AML-193 (cell line): ENCODE data around the gene CAMK2N1.
"Not testable (repeated sequence)": the region's sequence is repeated elsewhere in the genome, so short reads cannot be mapped to it uniquely, and the experiment has no call there.

Experiments
- DNase-seq, 2 experiments: peaks; one replicate each; lab custom pipeline; 2025; lab: John Stamatoyannopoulos, UW

The CAMK2N1 gene

GRCh38 chr1:20485527-20486456 lies at the start of gene CAMK2N1:
Gene CAMK2N1 (minus strand): TSS chr1:20486210. CDS start chr1:20485379, 831 bp downstream.
- no peak for DNase-seq

GRCh38 chr1:20534659-20535417 lies 48.8 kb upstream of the CAMK2N1 start:
- no peak for DNase-seq

DNA sequence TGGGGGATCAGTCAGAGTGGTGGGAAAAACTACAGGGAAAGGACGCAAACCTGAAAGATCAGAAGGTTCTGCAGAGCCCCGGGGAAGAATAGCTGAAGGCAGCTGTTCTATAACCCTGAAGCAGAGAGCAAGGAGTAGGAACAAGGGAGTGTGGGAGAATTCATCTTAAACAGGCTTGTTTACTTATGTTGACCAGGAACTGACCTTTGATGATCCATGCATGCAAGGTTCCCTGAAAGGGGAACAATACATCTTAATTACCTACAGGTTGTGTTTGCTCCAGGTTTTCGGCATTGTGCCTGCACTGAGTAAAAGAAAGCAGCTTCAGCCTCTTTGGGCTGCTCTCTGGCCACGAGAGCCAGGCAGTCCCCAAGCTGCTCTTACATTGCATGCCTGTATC lies 47.6 kb upstream of the CAMK2N1 start:
- DNase-seq: no peak

DNA sequence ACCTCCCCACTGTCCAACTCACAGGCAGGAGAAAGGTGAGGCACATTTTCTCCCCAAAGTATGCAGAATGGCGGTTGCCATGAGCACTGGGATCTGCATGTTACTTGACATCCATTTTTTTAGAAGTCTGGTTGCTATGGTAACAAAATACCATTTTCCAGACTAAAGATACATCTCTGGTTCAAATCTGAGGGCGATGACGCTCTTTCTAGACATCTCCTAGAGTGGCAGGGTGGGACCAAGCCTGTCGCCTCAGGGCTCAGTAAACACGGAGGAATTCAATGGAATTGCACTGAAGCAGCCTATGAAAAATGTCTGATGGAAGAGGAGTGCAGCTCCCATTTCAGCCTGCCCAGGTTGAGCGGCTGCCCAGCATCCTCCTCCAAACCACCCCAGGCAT lies 44.9 kb upstream of the CAMK2N1 start:
- no peak for DNase-seq

- DNase-seq: no peak
Observed at GRCh38 chr1:20530306-20530705, 44.3 kb upstream of the CAMK2N1 start.

DNA sequence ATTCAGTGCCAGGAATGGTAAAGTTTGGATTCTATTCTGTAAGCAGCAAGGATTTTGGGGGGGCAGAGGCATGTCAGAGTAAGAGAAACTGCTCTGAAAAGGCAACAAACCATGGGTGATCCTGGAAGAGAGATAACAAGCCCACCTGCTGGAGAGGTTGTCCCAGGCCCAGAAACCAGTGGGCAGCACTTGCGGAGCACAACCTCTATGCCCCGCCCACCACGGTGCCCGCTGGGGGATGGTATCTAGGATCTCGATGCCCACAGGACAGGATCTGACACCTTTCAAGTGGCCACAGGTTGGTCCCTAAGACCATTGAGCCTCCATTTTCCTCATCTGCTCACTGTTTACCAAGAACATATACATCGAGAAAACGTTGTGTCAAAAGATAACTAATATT lies 42.2 kb upstream of the CAMK2N1 start:
- no peak for DNase-seq

DNA sequence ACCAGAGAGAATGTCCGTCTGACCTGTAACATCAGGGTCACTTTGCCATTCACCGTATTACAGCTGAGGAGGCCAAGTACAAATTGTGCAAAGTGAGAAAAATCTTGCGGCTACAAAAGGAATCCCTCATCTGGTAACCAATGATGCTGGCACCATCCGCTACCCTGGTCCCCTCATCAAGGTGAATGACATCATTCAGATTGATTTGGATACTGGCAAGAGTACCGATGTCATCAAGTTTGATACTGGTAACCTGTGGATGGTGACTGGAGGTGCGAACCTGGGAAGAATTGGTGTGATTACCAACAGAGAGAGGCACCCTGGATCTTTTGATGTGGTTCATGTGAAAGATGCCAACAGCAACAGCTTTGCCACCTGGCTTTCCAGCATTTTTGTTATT lies 40.3 kb upstream of the CAMK2N1 start:
- DNase-seq: no peak

DNA sequence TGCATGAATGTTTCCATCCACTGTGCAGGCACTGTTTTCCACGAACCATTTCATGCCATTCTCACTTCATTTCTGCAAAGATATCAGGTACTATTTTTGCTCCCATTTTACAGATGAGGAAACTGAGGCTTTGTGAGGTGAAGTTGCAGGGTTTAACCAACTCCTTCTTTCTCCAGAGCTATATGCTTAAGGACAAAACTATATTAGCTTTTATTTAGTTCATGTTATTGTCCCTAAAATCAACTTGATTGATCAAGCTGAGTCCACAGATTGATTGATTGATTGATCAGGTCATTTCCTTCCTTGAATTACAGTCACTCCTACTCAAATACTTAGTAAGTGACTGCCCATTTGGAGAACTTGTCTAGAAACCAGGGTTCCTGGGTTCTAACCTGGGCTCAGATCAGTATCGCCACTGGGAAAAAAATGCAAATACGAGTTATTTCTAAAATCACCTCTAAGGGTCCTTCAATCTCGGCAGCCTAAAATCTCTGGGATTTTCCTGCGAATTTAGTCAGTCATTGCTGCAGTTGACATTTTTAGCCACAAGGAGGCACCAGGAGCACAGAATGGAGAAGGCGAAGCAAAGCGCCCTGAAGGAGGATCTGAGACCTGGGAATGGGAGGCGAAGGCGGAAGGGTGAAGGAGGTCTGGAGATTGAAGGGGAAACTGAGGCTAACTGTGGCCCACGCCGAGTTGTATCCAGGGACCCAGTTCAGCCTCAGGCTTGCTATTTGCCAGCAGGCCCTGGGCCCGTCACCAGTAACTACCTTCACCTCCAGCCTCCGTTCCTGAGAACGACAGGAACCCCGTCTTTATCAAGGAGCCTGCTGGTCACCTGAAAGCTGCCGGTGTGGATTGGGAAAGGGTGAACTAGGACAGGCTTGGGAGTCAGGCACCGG lies 36.2 kb upstream of the CAMK2N1 start:
- DNase-seq: peak; percentile 54 to 61

- not testable (repeated sequence) for DNase-seq
Observed at GRCh38 chr1:20519609-20520262, 33.7 kb upstream of the CAMK2N1 start.

DNA sequence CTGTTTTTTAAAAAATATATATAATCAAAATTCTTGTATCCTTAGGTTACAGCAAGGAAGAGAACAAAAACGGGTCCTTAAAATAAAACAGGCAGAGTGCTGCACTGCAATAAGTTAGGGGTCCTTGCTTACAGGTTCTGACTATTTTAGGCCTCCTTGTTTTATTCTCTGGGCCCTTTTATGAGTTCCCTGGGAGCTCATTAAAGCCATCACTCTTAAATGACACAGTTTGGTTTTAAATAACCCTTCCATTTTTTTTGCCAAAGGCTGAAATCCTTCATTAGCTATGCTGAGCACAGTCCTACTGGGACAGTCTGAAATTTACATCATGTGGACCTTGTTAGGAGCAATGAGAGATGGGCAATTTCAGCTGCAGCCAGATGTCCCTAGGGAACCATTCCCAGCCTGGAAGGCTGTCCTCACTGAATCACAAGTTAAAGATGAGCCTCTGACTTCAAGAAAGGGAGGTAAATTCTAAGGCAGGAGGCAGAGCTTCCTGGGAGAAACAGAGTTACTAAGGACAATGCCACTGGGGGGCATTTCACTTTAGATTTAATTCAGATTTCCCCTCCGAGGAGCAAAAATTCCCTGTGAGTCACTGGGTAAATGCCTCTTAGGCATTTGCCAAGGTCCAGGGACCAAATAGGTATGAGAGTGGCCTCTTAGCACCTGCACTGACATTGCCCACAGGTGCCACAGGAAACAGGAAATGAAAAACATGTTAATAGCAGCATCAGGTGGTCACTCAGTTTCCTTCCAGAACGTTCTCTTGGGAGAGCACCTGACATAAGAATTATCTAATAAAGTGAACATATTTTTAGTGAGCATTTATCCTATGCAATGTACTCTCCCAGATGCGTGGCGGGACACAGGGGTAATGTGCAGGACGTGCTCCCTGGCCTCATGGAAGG lies 25.8 kb upstream of the CAMK2N1 start:
- DNase-seq: no peak

GRCh38 chr1:20508411-20508771 lies 22.4 kb upstream of the CAMK2N1 start:
- DNase-seq: no peak

DNA sequence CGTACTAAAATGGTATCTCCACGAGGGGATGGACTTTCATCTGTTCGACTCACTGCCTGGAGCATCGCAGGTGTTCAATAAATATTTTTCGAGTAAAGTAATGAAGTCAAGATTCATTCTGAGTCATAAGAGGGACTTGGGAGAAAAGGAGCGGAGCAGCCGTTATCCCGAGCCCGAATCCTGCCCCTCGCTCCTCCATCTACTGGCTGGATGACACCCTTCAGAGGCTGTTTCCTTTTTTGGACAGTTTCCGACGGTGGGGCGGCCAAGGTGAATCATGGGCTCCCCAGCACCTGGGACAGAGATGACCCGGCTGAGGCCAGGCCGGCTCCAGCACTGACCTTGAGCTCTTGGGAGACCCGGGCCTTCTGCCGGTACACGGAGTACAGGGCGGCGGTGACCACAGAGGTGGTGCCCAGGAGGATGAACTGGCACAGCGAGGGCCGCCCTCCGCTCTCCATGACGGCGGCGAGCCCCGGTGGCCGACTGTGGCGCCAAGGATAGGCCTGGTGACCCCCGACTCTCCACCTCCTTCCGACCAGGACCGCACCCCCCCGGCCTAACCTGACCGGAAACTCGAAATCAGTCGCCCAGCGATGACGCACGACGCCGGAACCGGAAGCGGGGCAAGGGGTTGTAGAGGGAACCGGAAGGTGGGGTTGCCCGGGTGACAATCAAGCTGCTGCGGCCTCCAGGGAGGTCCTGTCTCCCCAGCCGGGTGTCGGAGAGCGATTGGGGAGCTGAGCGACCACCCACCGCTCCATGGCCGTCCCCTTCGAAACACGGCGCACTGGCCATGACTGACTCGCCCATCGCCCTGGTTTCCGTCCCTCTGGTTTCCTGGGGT lies 21.8 kb upstream of the CAMK2N1 start, which contains the start of gene MUL1:
Gene MUL1, minus strand, starts transcription at position 588 of the 847 bp plus-strand sequence. Its CDS starts 127 bp downstream, at position 461.
- DNase-seq: peak; percentile 80 to 81

GRCh38 chr1:20507248-20507563 lies 21.2 kb upstream of the CAMK2N1 start:
- DNase-seq: no peak

GRCh38 chr1:20505488-20505887 lies 19.5 kb upstream of the CAMK2N1 start:
- DNase-seq: no peak

GRCh38 chr1:20500716-20501115 lies 14.7 kb upstream of the CAMK2N1 start:
- no peak for DNase-seq

DNA sequence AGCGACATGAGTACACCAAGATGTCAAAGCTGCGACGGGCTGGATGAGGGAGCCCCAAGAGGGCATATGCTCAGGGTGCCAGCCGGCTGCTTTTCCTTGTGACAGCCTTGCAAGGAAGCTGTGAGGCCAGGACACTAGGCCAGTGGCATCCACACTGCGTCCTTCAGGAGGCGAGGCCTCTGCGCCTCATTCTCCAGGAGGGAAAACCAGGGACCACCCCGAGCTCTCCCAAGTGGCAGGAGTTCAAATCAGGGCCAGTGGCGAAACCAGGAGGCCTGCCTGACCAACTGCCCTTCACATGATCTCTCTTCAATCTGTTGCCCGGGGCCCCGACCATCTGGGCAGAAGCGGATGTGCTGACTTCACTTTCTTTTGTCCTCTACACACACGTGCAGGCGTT lies 13.7 kb upstream of the CAMK2N1 start:
- no peak for DNase-seq

DNA sequence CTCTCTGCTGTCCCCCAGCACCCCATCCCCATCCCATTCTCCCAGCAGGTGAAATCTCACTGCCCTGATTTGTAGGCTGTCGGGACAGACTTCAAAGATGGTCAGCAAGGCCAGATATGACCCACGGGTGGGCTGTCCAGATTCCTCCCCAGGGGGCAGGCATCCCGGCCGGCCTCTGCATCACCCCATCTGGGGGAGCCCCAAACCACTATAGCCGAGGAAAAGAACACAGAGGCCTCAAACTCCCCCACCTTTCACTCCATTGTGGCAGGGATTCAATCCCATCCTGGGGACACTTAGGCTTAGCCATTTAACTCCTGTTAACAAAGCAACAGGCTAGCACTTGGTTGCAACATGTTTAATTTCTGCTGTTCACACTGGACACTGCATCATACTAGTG lies 13.1 kb upstream of the CAMK2N1 start:
- no peak for DNase-seq

GRCh38 chr1:20498116-20498515 lies 12.1 kb upstream of the CAMK2N1 start:
- no peak for DNase-seq

GRCh38 chr1:20497506-20497905 lies 11.5 kb upstream of the CAMK2N1 start:
- DNase-seq: no peak
